ENCODE measurements around the gene CCDC80.
"Not testable (repeated sequence)": the region's sequence is repeated elsewhere in the genome, so short reads cannot be mapped to it uniquely, and the experiment has no call there.

The CCDC80 gene

GRCh38 chr3:112665009-112665408 is 24.1 kb upstream of the CCDC80 start:
- DNase-seq (ENCODE audit: low read depth, low spot score), result not testable (repeated sequence)

GRCh38 chr3:112656043-112656442 is 15.1 kb upstream of the CCDC80 start:
- DNase-seq (ENCODE audit: low read depth, low spot score), result no peak

- DNase-seq (ENCODE audit: low read depth, low spot score), result no peak
Measured at GRCh38 chr3:112654979-112655378, 14.0 kb upstream of the CCDC80 start.

- no peak for DNase-seq (ENCODE audit: low read depth, low spot score)
Measured at GRCh38 chr3:112654492-112654891, 13.5 kb upstream of the CCDC80 start.

GRCh38 chr3:112653881-112654300 is 12.9 kb upstream of the CCDC80 start:
- DNase-seq (ENCODE audit: low read depth, low spot score), result no peak

- DNase-seq (ENCODE audit: low read depth, low spot score), result no peak
Measured at GRCh38 chr3:112653209-112653871, 12.4 kb upstream of the CCDC80 start.

GRCh38 chr3:112651516-112651915 is 10.6 kb upstream of the CCDC80 start:
- no peak for DNase-seq (ENCODE audit: low read depth, low spot score)

GRCh38 chr3:112651071-112651470 is 10.1 kb upstream of the CCDC80 start:
- DNase-seq (ENCODE audit: low read depth, low spot score), result no peak

GRCh38 chr3:112650482-112650881 is 9.5 kb upstream of the CCDC80 start:
- DNase-seq (ENCODE audit: low read depth, low spot score), result no peak

- no peak for DNase-seq (ENCODE audit: low read depth, low spot score)
Measured at GRCh38 chr3:112649478-112649735, 8.5 kb upstream of the CCDC80 start.

- no peak for DNase-seq (ENCODE audit: low read depth, low spot score)
Measured at GRCh38 chr3:112647122-112647521, 6.2 kb upstream of the CCDC80 start.

- no peak for DNase-seq (ENCODE audit: low read depth, low spot score)
Measured at GRCh38 chr3:112646623-112647022, 5.7 kb upstream of the CCDC80 start.

- DNase-seq (ENCODE audit: low read depth, low spot score), result no peak
Measured at GRCh38 chr3:112644453-112644852, 3.5 kb upstream of the CCDC80 start.

- no peak for DNase-seq (ENCODE audit: low read depth, low spot score)
Measured at GRCh38 chr3:112643621-112644240, 2.8 kb upstream of the CCDC80 start.

GRCh38 chr3:112642912-112643506 is 2.1 kb upstream of the CCDC80 start:
- DNase-seq (ENCODE audit: low read depth, low spot score), result peak; percentile 63

GRCh38 chr3:112640276-112640929 is 540 bp downstream of the CCDC80 start:
- DNase-seq (ENCODE audit: low read depth, low spot score), result no peak

GRCh38 chr3:112639455-112640225 is 1.3 kb downstream of the CCDC80 start:
- DNase-seq (ENCODE audit: low read depth, low spot score), result no peak

GRCh38 chr3:112638327-112639020 is 2.5 kb downstream of the CCDC80 start:
- DNase-seq (ENCODE audit: low read depth, low spot score), result no peak

- no peak for DNase-seq (ENCODE audit: low read depth, low spot score)
Measured at GRCh38 chr3:112637700-112638099, 3.2 kb downstream of the CCDC80 start.

GRCh38 chr3:112635674-112636073 is 5.3 kb downstream of the CCDC80 start:
- no peak for DNase-seq (ENCODE audit: low read depth, low spot score)

GRCh38 chr3:112634786-112635541 is 6.0 kb downstream of the CCDC80 start:
- no peak for DNase-seq (ENCODE audit: low read depth, low spot score)

Measured in activated naive CD8-positive, alpha-beta T cell treated with anti-CD3 and anti-CD28 coated beads, Interleukin-2, amount 50 U/mL, for 16 hours (primary cell).